ENCODE measurements around the gene POU6F2.

POU6F2 gene

DNA sequence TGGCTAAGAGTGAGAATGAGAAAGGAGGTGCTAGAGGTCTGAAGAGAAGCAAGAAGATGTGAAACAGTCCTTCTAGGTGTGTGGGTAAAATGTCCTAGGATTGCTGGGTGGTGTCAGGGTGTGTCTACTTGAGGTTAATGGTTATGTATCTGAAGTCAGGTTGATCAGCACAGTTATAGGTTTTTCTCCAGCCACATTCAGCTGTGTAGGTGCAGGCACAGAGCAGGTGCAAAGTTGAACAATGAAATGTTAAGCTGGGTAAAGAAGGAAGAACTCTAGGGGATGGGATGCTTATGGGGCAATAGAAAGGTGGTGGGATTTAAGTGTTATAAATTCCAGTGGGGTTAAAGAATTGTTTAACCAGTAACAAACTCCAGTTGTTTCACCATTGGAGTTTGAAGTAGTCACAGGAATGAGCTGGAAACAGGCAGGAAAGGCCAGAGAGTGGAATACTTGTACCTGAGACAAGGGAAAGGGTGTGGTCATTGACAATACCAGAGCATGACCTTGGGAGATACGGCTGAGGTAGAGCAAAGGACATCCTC is 388.1 kb downstream of the POU6F2 start:
- Histone ChIP-seq H3K79me2 (ENCODE audit: low read length) (no peaks in the 10 kb centered on the region), H4K20me1 (ENCODE audit: insufficient read depth, low read length) (no peaks in the 10 kb centered on the region), H3K9me3 (replicated peaks; ENCODE audit: insufficient read depth, low read length) (no peaks in the 10 kb centered on the region), H3K27ac (ENCODE audit: low read length) (no peak overlapping the region), H3K9me2 (replicated peaks; ENCODE audit: insufficient read depth, low read length) (no peaks in the 10 kb centered on the region), H3K4me3 (ENCODE audit: low read length) (no peak overlapping the region), H3K4me2 (ENCODE audit: low read depth, low read length) (no peak overlapping the region), H2AFZ (ENCODE audit: low read length) (no peak overlapping the region), H3F3A (ENCODE audit: insufficient read depth, low read length) (no peaks in the 10 kb centered on the region), H3K36me3 (replicated peaks; ENCODE audit: insufficient read depth, low read length) (no peaks in the 10 kb centered on the region), H3K9ac (ENCODE audit: low read length) (no peak overlapping the region), H3K27me3 (replicated peaks; ENCODE audit: insufficient read depth, low read length) (no peaks in the 10 kb centered on the region), H3K4me1 (ENCODE audit: low read length) (no peaks in the 10 kb centered on the region)
- TF ChIP-seq EZH2 (optimal IDR thresholded peaks at IDR 0.05; ENCODE audit: low read depth, low read length), result no peak
- TF ChIP-seq EZH2phosphoT487 (IDR thresholded peaks at IDR 0.05; ENCODE audit: low read length), result no peak
- TF ChIP-seq, protein P1, sequence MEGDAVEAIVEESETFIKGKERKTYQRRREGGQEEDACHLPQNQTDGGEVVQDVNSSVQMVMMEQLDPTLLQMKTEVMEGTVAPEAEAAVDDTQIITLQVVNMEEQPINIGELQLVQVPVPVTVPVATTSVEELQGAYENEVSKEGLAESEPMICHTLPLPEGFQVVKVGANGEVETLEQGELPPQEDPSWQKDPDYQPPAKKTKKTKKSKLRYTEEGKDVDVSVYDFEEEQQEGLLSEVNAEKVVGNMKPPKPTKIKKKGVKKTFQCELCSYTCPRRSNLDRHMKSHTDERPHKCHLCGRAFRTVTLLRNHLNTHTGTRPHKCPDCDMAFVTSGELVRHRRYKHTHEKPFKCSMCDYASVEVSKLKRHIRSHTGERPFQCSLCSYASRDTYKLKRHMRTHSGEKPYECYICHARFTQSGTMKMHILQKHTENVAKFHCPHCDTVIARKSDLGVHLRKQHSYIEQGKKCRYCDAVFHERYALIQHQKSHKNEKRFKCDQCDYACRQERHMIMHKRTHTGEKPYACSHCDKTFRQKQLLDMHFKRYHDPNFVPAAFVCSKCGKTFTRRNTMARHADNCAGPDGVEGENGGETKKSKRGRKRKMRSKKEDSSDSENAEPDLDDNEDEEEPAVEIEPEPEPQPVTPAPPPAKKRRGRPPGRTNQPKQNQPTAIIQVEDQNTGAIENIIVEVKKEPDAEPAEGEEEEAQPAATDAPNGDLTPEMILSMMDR (IDR thresholded peaks at IDR 0.05; ENCODE audit: low read length), result no peak
- no peak for DNase-seq

DNA sequence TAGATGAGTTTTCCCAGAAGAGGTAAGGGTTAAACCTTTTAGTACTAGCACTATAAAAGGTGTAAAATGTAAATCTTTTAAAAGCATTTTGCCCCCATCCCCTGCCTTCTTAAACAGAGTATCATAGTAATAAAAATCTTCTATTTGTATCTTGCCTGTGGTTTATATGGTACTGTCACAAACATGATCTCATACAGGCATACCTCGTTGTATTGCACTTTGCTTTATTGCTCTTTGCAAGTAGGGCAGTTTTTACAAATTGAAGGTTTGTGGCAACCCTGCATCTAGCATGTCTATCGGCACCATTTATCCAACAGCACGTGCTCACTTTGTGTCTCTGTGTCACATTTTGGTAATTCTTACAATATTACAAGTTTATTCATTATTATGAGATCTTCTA is 389.7 kb downstream of the POU6F2 start:
- Histone ChIP-seq H3K27me3 (replicated peaks; ENCODE audit: insufficient read depth, low read length) (no peaks in the 10 kb centered on the region), H3K9me2 (replicated peaks; ENCODE audit: insufficient read depth, low read length) (no peaks in the 10 kb centered on the region), H3K27ac (ENCODE audit: low read length) (no peak overlapping the region), H3K79me2 (ENCODE audit: low read length) (no peaks in the 10 kb centered on the region), H3K4me3 (ENCODE audit: low read length) (no peak overlapping the region), H3K9me3 (replicated peaks; ENCODE audit: insufficient read depth, low read length) (no peaks in the 10 kb centered on the region), H4K20me1 (ENCODE audit: insufficient read depth, low read length) (no peaks in the 10 kb centered on the region), H3K4me1 (ENCODE audit: low read length) (no peaks in the 10 kb centered on the region), H3K36me3 (replicated peaks; ENCODE audit: insufficient read depth, low read length) (no peaks in the 10 kb centered on the region), H3K9ac (ENCODE audit: low read length) (no peak overlapping the region), H3K4me2 (ENCODE audit: low read depth, low read length) (no peak overlapping the region), H3F3A (ENCODE audit: insufficient read depth, low read length) (no peaks in the 10 kb centered on the region), H2AFZ (ENCODE audit: low read length) (no peak overlapping the region)
- no peak for DNase-seq
- TF ChIP-seq EZH2phosphoT487 (IDR thresholded peaks at IDR 0.05; ENCODE audit: low read length), result no peak
- TF ChIP-seq, protein P1 (IDR thresholded peaks at IDR 0.05; ENCODE audit: low read length), result no peak
- TF ChIP-seq EZH2 (optimal IDR thresholded peaks at IDR 0.05; ENCODE audit: low read depth, low read length), result no peak

DNA sequence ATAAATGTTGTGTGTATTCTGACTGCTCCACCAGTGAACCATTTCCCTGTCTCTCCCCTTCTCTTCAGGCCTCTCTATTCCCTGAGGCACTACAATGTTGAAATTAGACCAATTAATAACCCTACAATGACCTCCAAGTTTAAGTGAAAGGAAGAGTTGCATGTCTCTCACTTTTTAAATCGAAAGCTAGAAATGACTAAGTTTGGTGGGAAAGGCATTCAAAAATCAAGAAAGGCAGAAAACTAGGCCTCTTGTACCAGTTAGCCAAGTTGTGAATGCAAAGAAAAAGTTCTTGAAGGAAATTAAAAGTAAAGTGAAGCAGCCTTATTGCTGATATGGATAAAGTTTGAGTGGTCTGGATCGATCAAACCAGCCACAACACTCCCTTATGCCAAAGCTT is 390.2 kb downstream of the POU6F2 start:
- no peaks in the 10 kb centered on the region for H3K9me3 ChIP-seq (replicated peaks; ENCODE audit: insufficient read depth, low read length)
- H3K36me3 ChIP-seq (replicated peaks; ENCODE audit: insufficient read depth, low read length), result no peaks in the 10 kb centered on the region
- TF ChIP-seq EZH2phosphoT487 (IDR thresholded peaks at IDR 0.05; ENCODE audit: low read length), result no peak
- TF ChIP-seq, protein P1 (IDR thresholded peaks at IDR 0.05; ENCODE audit: low read length), result no peak
- no peak for TF ChIP-seq EZH2 (optimal IDR thresholded peaks at IDR 0.05; ENCODE audit: low read depth, low read length)
- no peaks in the 10 kb centered on the region for H4K20me1 ChIP-seq (ENCODE audit: insufficient read depth, low read length)
- H3K79me2 ChIP-seq (ENCODE audit: low read length), result no peaks in the 10 kb centered on the region
- DNase-seq, result no peak
- H3K4me1 ChIP-seq (ENCODE audit: low read length), result no peaks in the 10 kb centered on the region
- no peak overlapping the region for H3K4me2 ChIP-seq (ENCODE audit: low read depth, low read length)
- H3K9ac ChIP-seq (ENCODE audit: low read length), result no peak overlapping the region
- no peaks in the 10 kb centered on the region for H3K27me3 ChIP-seq (replicated peaks; ENCODE audit: insufficient read depth, low read length)
- no peaks in the 10 kb centered on the region for H3K9me2 ChIP-seq (replicated peaks; ENCODE audit: insufficient read depth, low read length)
- no peaks in the 10 kb centered on the region for H3F3A ChIP-seq (ENCODE audit: insufficient read depth, low read length)
- H3K4me3 ChIP-seq (ENCODE audit: low read length), result no peak overlapping the region
- H2AFZ ChIP-seq (ENCODE audit: low read length), result no peak overlapping the region
- no peak overlapping the region for H3K27ac ChIP-seq (ENCODE audit: low read length)
